Heart right ventricle (tissue), 16 donors: ENCODE data around the gene EGR4. TPM values are rescaled to one million over a fixed set of nuclear protein-coding genes. Genes with fewer than 3 reads are reported as not detected.

Source experiments
- ATAC-seq, 8 donors: fragments of 200-7000 bp; cut with Tn5 transposase; one replicate each; pipeline ENCODE4 v1.9.1; 2020; ENCODE audit warnings: mild to moderate bottlenecking in 8 of 8, moderate library complexity in 8 of 8, moderate number of reproducible peaks in 1 of 8
- DNase-seq, 2 donors: peaks; one replicate each; pipeline ENCODE4 v3.0.0-alpha.2; 2020
- H3K27ac ChIP-seq, 10 donors: fragments of 200-600 bp; sonication (generic) in 2 of 10; one replicate each; pipeline versions ENCODE4 v1.5.0 to v1.8.0; 2020 to 2022; ENCODE audit warnings: mild to moderate bottlenecking in 3 of 10
- H3K27me3 ChIP-seq, 7 donors: fragments of 200-600 bp; one replicate each; pipeline ENCODE4 v1.8.0; 2021 to 2022; ENCODE audit warnings: mild to moderate bottlenecking in 2 of 7
- H3K36me3 ChIP-seq, 9 donors: fragments of 200-600 bp; sonication (generic) in 1 of 9; one replicate each; pipeline versions ENCODE4 v1.5.0 to v1.8.0; 2020 to 2022; ENCODE audit warnings: mild to moderate bottlenecking in 2 of 9
- H3K4me1 ChIP-seq, 9 donors: fragments of 200-600 bp; sonication (generic) in 1 of 9; one replicate each; pipeline versions ENCODE4 v1.5.0 to v1.8.0; 2020 to 2022; ENCODE audit warnings: mild to moderate bottlenecking in 4 of 9
- H3K4me3 ChIP-seq, 10 donors: fragments of 200-600 bp; sonication (generic) in 2 of 10; one replicate each; pipeline versions ENCODE4 v1.5.0 to v1.8.0; 2020 to 2022; ENCODE audit warnings: mild to moderate bottlenecking in 7 of 10, moderate library complexity in 2 of 10
- H3K9me3 ChIP-seq, 11 donors: fragments of 200-600 bp in 10 of 11; sonication (generic) in 2 of 11; one replicate each; pipeline versions ENCODE4 v1.5.0 to v1.8.0; 2013 to 2022; ENCODE audit warnings: mild to moderate bottlenecking in 2 of 11, control low read depth in 1 of 11, moderate library complexity in 1 of 11
- CTCF ChIP-seq, 9 donors: fragments of 200-600 bp; sonication (generic) in 2 of 9; IDR thresholded peaks; one replicate each; pipeline versions ENCODE4 v1.5.0 to v1.8.0; 2021 to 2022; ENCODE audit warnings: antibody characterized with exemption in 9 of 9, mild to moderate bottlenecking in 5 of 9, moderate library complexity in 1 of 9
- WGBS, 2 donors: extraction: QIAGEN DNeasy Blood & Tissue Kit; methylation state at CpG; one replicate each; pipeline ENCODE4 v1.1.7; 2013; ENCODE audit warnings: inconsistent platforms in 1 of 2; 5-methylcytosine and 5-hydroxymethylcytosine counted together
- intact Hi-C, 10 donors: fragments of 100-400 bp; cut with DNase I; formaldehyde crosslinking; loops; one replicate each; pipeline versions ENCODE4 v1.11.1 to v1.14.2; 2022
- polyA plus RNA-seq, 2 donors: library from polyadenylated mRNA; stranded (reverse); fragments of 200-250 nt; gene quantifications; one replicate each; pipeline ENCODE4 v1.2.3, GENCODE V29; 2013
- total RNA-seq, 10 donors: library from RNA; stranded (reverse); fragmentation: NEBNext Ultra II Directional in 3 of 10; extraction: Animal tissue kit (Norgen Biotek cat#: 25700) in 3 of 10; gene quantifications; one replicate each; pipeline versions ENCODE4 v1.2.1 to v1.2.4, GENCODE V29; 2021 to 2023
- donor health status: Arrhythmogenic right ventricular cardiomyopathy.
- donor health status: ischemic (EF 13 %, LVEDD 7.1; RV severe dilation, severe dysfunction).
- donor health status: healthy with polysubstance abuse.
- donor health status: DM: no; HTN: yes; CAD: no.
- donor health status: DM: no; HTN: no; CAD: no.
- donor health status: ischemic (EF 25% LVEDD 6.9; RV normal size, moderate dysfunction).
- donor health status: ischemic (EF 25% LVEDD 5.7; RV mildly dilated, moderate dysfunction).
- donor health status: healthy.
- donor health status: DM: yes; HTN: yes; CAD: no.
- donor health status: Ischemic cardiomyopathy.
- donor health status: ischemic (EF 35%, LVEDD 5.7; RV mildly dilated, moderate dysfunction).
- donor health status: nonischemic (EF 11% LVEDD 7.7; RV severe dilation, severe dysfunction).
- donor health status: DM: yes; HTN: yes; CAD: no.
- donor health status: PGD.
- donor health status: ischemic (EF 29% LVEDD 5.4; RV normal size, mild dysfunction).
- donor health status: nonischemic (EF 23%, LVEDD 6.1; RV moderate dilation, normal function).

Gene EGR4
- total and polyA plus RNA-seq, 12 donors, result 0.36 TPM; not detected in 11

- H3K27ac ChIP-seq, result no peak overlapping the region
- H3K4me1 ChIP-seq, result no peaks in the 10 kb centered on the region
- intact Hi-C loops, result no loop called here
- H3K9me3 ChIP-seq, result peaks cover 0 to 30% (median 0%) of the 10 kb centered on the region in 11 donors
- no peaks in the 10 kb centered on the region for H3K36me3 ChIP-seq
- DNase-seq, result no peak
- ATAC-seq, result no peak
- no peak for TF ChIP-seq CTCF (IDR thresholded peaks at IDR 0.05)
- WGBS, 2 donors, result 95 to 100% methylated on average over 1 of the region's 1 CpG
- peaks cover 0 to 6% (median 0%) of the 10 kb centered on the region in 7 donors for H3K27me3 ChIP-seq
- H3K4me3 ChIP-seq, result no peak overlapping the region
Observed at GRCh38 chr2:73334620-73335019, 41.3 kb upstream of the EGR4 start.

- H3K4me1 ChIP-seq, result no peaks in the 10 kb centered on the region
- DNase-seq (no peak), ATAC-seq (no peak)
- peaks cover 0 to 7% (median 4%) of the 10 kb centered on the region in 7 donors for H3K27me3 ChIP-seq
- H3K36me3 ChIP-seq, result no peaks in the 10 kb centered on the region
- intact Hi-C loops, result no loop called here
- 65 to 69% methylated on average over 2 of the region's 2 CpGs for WGBS, 2 donors
- TF ChIP-seq CTCF (IDR thresholded peaks at IDR 0.05), result no peak
- H3K4me3 ChIP-seq, result no peak overlapping the region
- H3K27ac ChIP-seq, result no peak overlapping the region
- peaks cover 0 to 30% (median 0%) of the 10 kb centered on the region in 11 donors for H3K9me3 ChIP-seq
Observed at GRCh38 chr2:73334045-73334444, 40.7 kb upstream of the EGR4 start.

GRCh38 chr2:73333564-73333963, 40.2 kb upstream of the EGR4 start:
- intact Hi-C loops, result no loop called here
- Histone ChIP-seq H3K27ac (no peak overlapping the region), H3K27me3 (peaks cover 0 to 9% (median 4%) of the 10 kb centered on the region in 7 donors), H3K4me3 (no peak overlapping the region), H3K9me3 (peaks cover 0 to 30% (median 0%) of the 10 kb centered on the region in 11 donors), H3K4me1 (no peaks in the 10 kb centered on the region), H3K36me3 (no peaks in the 10 kb centered on the region)
- no peak for DNase-seq
- TF ChIP-seq CTCF (IDR thresholded peaks at IDR 0.05), result no peak
- ATAC-seq, result no peak

- Histone ChIP-seq H3K27me3 (peaks cover 0 to 75% (median 44%) of the 10 kb centered on the region in 7 donors), H3K36me3 (no peaks in the 10 kb centered on the region), H3K27ac (no peak overlapping the region), H3K4me3 (no peak overlapping the region), H3K9me3 (no peaks in the 10 kb centered on the region), H3K4me1 (no peaks in the 10 kb centered on the region)
- intact Hi-C loops, result no loop called here
- TF ChIP-seq CTCF (IDR thresholded peaks at IDR 0.05), result no peak
- DNase-seq (no peak), ATAC-seq (no peak)
- WGBS, 2 donors, result 54 to 59% methylated on average over 13 of the region's 13 CpGs
Observed at GRCh38 chr2:73324126-73324725, 30.9 kb upstream of the EGR4 start.
